Measurements from ENCODE around the gene FBN1. TPM values are rescaled to one million over a fixed set of nuclear protein-coding genes. Genes with fewer than 3 reads are reported as not detected.

FBN1 gene
- total and polyA plus RNA-seq, 2 donors (not counting 3 experiments of a cell fraction or from before 2014, with no cell fraction given): 107 to 111 TPM

DNA sequence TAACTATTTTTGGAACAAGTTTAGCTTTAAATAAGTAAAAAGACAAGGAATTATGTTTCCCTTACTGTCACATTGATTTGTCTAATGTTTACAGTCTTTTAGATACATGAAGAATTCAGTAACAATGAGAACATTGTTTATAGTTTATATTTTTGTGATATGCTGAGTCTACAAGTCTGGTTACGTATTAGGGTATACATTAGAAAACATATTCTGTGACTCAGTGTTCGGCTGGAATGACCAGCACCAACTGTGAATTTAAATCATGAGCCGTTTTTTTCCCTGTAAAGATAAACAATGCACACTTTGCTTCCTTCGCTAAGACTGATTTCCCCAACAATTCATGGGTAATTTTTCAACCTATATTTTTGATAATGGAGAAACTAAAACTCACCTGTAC is 182.8 kb downstream of the FBN1 start:
- POLR2A ChIA-PET: no interaction called here

DNA sequence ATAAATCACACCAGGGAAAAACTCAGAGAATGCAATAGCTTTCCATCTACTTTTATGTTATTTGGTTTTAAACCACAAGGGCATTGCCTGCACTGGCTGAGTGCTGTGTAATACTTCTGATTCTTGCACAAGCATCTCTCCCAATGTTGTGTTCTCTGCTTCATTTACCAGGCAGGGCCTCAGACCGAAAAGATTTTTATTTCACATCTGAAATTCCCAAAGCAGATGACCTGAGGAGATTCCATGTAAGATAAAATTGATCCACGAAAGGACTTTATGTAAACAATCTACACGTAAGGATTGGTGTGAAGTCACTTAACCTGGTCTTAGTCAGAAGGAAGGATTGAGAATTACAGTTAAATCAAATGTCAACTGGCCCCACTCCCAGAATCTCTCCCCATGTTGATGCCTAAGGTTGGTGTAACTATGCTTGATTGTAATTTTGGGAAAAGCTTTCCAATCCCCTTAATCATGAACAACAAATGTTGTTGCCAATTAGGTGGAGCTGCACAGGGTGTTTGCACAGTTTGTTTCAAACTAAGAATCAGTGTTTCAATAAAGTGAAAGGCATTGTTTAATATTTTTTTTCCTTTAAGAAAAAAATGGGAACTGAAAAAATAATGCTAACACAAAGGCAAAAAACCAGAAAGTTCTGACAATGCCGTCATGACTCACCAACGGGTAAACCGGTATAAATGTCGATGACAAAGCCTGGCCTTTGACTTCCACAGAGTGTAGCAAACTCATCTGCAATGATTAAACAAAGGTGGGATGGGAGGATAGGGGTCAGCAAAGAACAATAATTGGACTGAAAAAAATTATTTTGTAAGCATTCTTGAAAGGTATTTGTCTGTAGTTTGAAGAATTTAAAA is 185.7 kb downstream of the FBN1 start:
- no peak overlapping the region for H3K4me2 ChIP-seq (ENCODE audit: insufficient read depth, low read length)
- H4K20me1 ChIP-seq (replicated peaks; ENCODE audit: control insufficient read depth, extremely low read depth, insufficient read depth, low read length): no peaks in the 10 kb centered on the region
- no peak for TF ChIP-seq POLR2AphosphoS5 (IDR thresholded peaks at IDR 0.05; ENCODE audit: insufficient read depth, low read depth, low read length)
- peak; percentile 94 for TF ChIP-seq FOS (IDR thresholded peaks at IDR 0.05; ENCODE audit: borderline replicate concordance, insufficient read depth, low read length)
- peak; percentile 52 for TF ChIP-seq JUN (IDR thresholded peaks at IDR 0.05; ENCODE audit: borderline replicate concordance, insufficient read depth, insufficient read length, low read depth)
- H3K4me3 ChIP-seq (replicated peaks in 1 of 3; ENCODE audit: insufficient read depth in 1 of 3, low read depth in 1 of 3, low read length in 3 of 3): no peak overlapping the region
- FAIRE-seq: peak; percentile 55
- no peaks in the 10 kb centered on the region for H3K79me2 ChIP-seq (ENCODE audit: control insufficient read depth, insufficient read depth, low read length)
- POLR2A ChIA-PET: no interaction called here
- no peak overlapping the region for H3K27ac ChIP-seq (ENCODE audit: insufficient read depth, low read depth, low read length)
- CTCF ChIA-PET: interaction anchor here (0.6 to 3.5 kb wide), 2 partner anchors 101 to 712 kb away, joined by 3 to 16 read pairs; no protein-coding TSS in a partner anchor
- H2AFZ ChIP-seq (ENCODE audit: low read depth, low read length): no peak overlapping the region
- peaks cover 12% of the 10 kb centered on the region for H3K4me1 ChIP-seq (ENCODE audit: control insufficient read depth, extremely low read depth, insufficient read depth, low read length)
- H3K9me1 ChIP-seq (replicated peaks; ENCODE audit: control insufficient read depth, extremely low read depth, insufficient read depth, low read length): no peaks in the 10 kb centered on the region
- no TSS peak for BruUV-seq (replicated peaks)
- DNase-seq (ENCODE audit: low read depth, low spot score): peak; percentile 71
- H3K9ac ChIP-seq (replicated peaks; ENCODE audit: extremely low read depth, insufficient read depth, low read length): no peak overlapping the region
- intact Hi-C loops (cut with micrococcal nuclease): no loop called here
- dilution Hi-C loops (cut with MboI; ENCODE audit: extremely low pct_ligation_motif_present, low sequenced_read_pairs): no loop called here
- no peaks in the 10 kb centered on the region for H3K9me3 ChIP-seq (replicated peaks; ENCODE audit: control insufficient read depth, insufficient read depth, low read length)
- H3K36me3 ChIP-seq (ENCODE audit: control insufficient read depth in 2 of 2, extremely low read depth in 1 of 2, insufficient read depth in 2 of 2, low read length in 2 of 2): peaks cover 5 to 40% of the 10 kb centered on the region in 2 experiments
- H3K27me3 ChIP-seq (ENCODE audit: control insufficient read depth in 2 of 2, insufficient read depth in 2 of 2, low read length in 2 of 2): no peaks in the 10 kb centered on the region

More for the DNA sequence above, 182.8 kb downstream of the FBN1 start:
- Histone ChIP-seq H3K4me1 (ENCODE audit: control insufficient read depth, extremely low read depth, insufficient read depth, low read length) (peaks cover 12% of the 10 kb centered on the region), H3K79me2 (ENCODE audit: control insufficient read depth, insufficient read depth, low read length) (no peaks in the 10 kb centered on the region), H3K27ac (ENCODE audit: insufficient read depth, low read depth, low read length) (no peak overlapping the region), H4K20me1 (replicated peaks; ENCODE audit: control insufficient read depth, extremely low read depth, insufficient read depth, low read length) (no peaks in the 10 kb centered on the region), H3K4me2 (ENCODE audit: insufficient read depth, low read length) (no peak overlapping the region), H3K36me3 (ENCODE audit: control insufficient read depth in 2 of 2, extremely low read depth in 1 of 2, insufficient read depth in 2 of 2, low read length in 2 of 2) (peaks cover 6 to 31% of the 10 kb centered on the region in 2 experiments), H3K4me3 (replicated peaks in 1 of 3; ENCODE audit: insufficient read depth in 1 of 3, low read depth in 1 of 3, low read length in 3 of 3) (no peak overlapping the region), H3K9me1 (replicated peaks; ENCODE audit: control insufficient read depth, extremely low read depth, insufficient read depth, low read length) (no peaks in the 10 kb centered on the region), H3K9ac (replicated peaks; ENCODE audit: extremely low read depth, insufficient read depth, low read length) (no peak overlapping the region), H3K9me3 (replicated peaks; ENCODE audit: control insufficient read depth, insufficient read depth, low read length) (no peaks in the 10 kb centered on the region), H2AFZ (ENCODE audit: low read depth, low read length) (no peak overlapping the region), H3K27me3 (ENCODE audit: control insufficient read depth in 2 of 2, insufficient read depth in 2 of 2, low read length in 2 of 2) (no peaks in the 10 kb centered on the region)
- TF ChIP-seq FOS (IDR thresholded peaks at IDR 0.05; ENCODE audit: borderline replicate concordance, insufficient read depth, low read length): no peak
- TF ChIP-seq GATA2 (IDR thresholded peaks at IDR 0.05; ENCODE audit: insufficient read depth, insufficient read length, low read depth, low read length): no peak
- no peak for TF ChIP-seq JUN (IDR thresholded peaks at IDR 0.05; ENCODE audit: borderline replicate concordance, insufficient read depth, insufficient read length, low read depth)
- TF ChIP-seq POLR2AphosphoS5 (IDR thresholded peaks at IDR 0.05; ENCODE audit: insufficient read depth, low read depth, low read length): no peak
- no peak for TF ChIP-seq POLR2A (IDR thresholded peaks at IDR 0.05; ENCODE audit: low read depth, low read length)
- TF ChIP-seq EZH2 (IDR thresholded peaks at IDR 0.05; ENCODE audit: borderline replicate concordance, low read depth, low read length, severe bottlenecking): no peak
- TF ChIP-seq MYC (IDR thresholded peaks at IDR 0.05; ENCODE audit: low read depth, low read length): no peak
- intact Hi-C loops (cut with micrococcal nuclease): no loop called here
- dilution Hi-C loops (cut with MboI; ENCODE audit: extremely low pct_ligation_motif_present, low sequenced_read_pairs): no loop called here
- CTCF ChIA-PET: interaction anchor here (3.5 kb wide), 1 partner anchor 104 kb away, joined by 16 read pairs; no protein-coding TSS in a partner anchor
- DNase-seq (ENCODE audit: low read depth, low spot score): no peak
- no TSS peak for BruUV-seq (replicated peaks)
- FAIRE-seq: no peak

All from endothelial cell of umbilical vein (primary cell).